Neural crest cell (in vitro differentiated cells): ENCODE measurements around the gene TUBGCP2. TPM values are rescaled to one million over a fixed set of nuclear protein-coding genes. Genes with fewer than 3 reads are reported as not detected.
A peak's percentile ranks its signal among the peaks of the same experiment; 100 is the strongest.

Experiments
- DNase-seq: peaks from one replicate; pipeline ENCODE4 v3.0.0; 2021; ENCODE audit warnings: low read depth, mixed read lengths, low spot score
- H3K27ac Mint-ChIP-seq: one replicate; pipeline ENCODE4 v1.8.0; 2021; ENCODE audit warnings: mild to moderate bottlenecking, mixed read lengths; ENCODE audit not compliant: unreplicated experiment
- H3K27me3 Mint-ChIP-seq: 2 replicates; pipeline ENCODE4 v1.8.0; 2021; ENCODE audit warnings: low read depth, mild to moderate bottlenecking, mixed read lengths
- H3K36me3 Mint-ChIP-seq: 2 replicates; pipeline ENCODE4 v1.8.0; 2021; ENCODE audit warnings: low read depth, mild to moderate bottlenecking, mixed read lengths
- H3K4me1 Mint-ChIP-seq: 2 replicates; pipeline ENCODE4 v1.8.0; 2021; ENCODE audit warnings: mixed read lengths
- H3K4me3 Mint-ChIP-seq: one replicate; pipeline ENCODE4 v1.8.0; 2021; ENCODE audit warnings: mild to moderate bottlenecking, mixed read lengths
- H3K9me3 Mint-ChIP-seq: 2 replicates; pipeline ENCODE4 v1.8.0; 2021; ENCODE audit warnings: mixed read lengths
- total RNA-seq: library from RNA; stranded (reverse); gene quantifications from 2 replicates; pipeline ENCODE4 v1.2.1, GENCODE V29; 2021
- TF ChIP-seq, protein P1 (sequence below): fragments of 200-600 bp; sonication (generic); conservative IDR thresholded peaks from 2 replicates; pipeline ENCODE4 v1.5.0; 2021; ENCODE audit warnings: antibody characterized with exemption, mild to moderate bottlenecking

Gene TUBGCP2
- total RNA-seq, 1 donor from 2014 or later, result 70.0 TPM

DNA sequence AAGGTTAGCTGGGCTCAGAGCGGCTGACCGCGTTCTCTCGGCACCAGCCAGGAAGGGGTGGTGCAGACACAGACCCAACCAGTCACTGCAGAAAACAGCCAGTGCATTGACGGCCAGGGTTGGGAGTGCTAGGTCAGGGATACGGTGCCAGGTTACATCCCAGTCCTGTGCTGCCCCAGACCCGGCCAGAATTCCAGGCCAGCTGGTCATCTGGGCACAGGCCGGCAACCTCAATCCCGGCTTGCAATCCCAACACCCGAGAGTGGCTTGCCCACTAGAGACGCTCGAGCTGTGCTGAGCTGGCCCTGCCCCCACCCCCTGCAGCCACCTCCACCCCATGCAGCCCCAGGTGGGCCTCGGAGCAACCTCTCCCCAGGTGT is 42.3 kb upstream of the TUBGCP2 start:
- Mint-ChIP-seq H3K36me3 (peaks cover 2% of the 10 kb centered on the region), H3K27me3 (peaks cover 5% of the 10 kb centered on the region), H3K27ac (no peak overlapping the region), H3K9me3 (no peaks in the 10 kb centered on the region), H3K4me1 (peaks cover 5% of the 10 kb centered on the region), H3K4me3 (peak overlapping the region; percentile 27)
- DNase-seq, result no peak
- TF ChIP-seq, protein P1, sequence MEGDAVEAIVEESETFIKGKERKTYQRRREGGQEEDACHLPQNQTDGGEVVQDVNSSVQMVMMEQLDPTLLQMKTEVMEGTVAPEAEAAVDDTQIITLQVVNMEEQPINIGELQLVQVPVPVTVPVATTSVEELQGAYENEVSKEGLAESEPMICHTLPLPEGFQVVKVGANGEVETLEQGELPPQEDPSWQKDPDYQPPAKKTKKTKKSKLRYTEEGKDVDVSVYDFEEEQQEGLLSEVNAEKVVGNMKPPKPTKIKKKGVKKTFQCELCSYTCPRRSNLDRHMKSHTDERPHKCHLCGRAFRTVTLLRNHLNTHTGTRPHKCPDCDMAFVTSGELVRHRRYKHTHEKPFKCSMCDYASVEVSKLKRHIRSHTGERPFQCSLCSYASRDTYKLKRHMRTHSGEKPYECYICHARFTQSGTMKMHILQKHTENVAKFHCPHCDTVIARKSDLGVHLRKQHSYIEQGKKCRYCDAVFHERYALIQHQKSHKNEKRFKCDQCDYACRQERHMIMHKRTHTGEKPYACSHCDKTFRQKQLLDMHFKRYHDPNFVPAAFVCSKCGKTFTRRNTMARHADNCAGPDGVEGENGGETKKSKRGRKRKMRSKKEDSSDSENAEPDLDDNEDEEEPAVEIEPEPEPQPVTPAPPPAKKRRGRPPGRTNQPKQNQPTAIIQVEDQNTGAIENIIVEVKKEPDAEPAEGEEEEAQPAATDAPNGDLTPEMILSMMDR, result no peak

GRCh38 chr10:133350283-133350949 is 41.7 kb upstream of the TUBGCP2 start:
- no peak overlapping the region for H3K27ac Mint-ChIP-seq

GRCh38 chr10:133349577-133350011 is 40.9 kb upstream of the TUBGCP2 start:
- Mint-ChIP-seq H3K4me3 (peak overlapping the region; percentile 35), H3K9me3 (no peaks in the 10 kb centered on the region), H3K36me3 (peaks cover 2% of the 10 kb centered on the region), H3K27me3 (peaks cover 13% of the 10 kb centered on the region), H3K27ac (no peak overlapping the region), H3K4me1 (peaks cover 9% of the 10 kb centered on the region)
- TF ChIP-seq, protein P1, result no peak
- DNase-seq, result no peak

More at GRCh38 chr10:133350283-133350949, 41.7 kb upstream of the TUBGCP2 start:
- no peaks in the 10 kb centered on the region for H3K9me3 Mint-ChIP-seq
- DNase-seq, result no peak
- peaks cover 2% of the 10 kb centered on the region for H3K36me3 Mint-ChIP-seq
- TF ChIP-seq, protein P1, result no peak
- H3K27me3 Mint-ChIP-seq, result peaks cover 9% of the 10 kb centered on the region
- peaks cover 5% of the 10 kb centered on the region for H3K4me1 Mint-ChIP-seq
- no peak overlapping the region for H3K4me3 Mint-ChIP-seq

- peaks cover 13% of the 10 kb centered on the region for H3K27me3 Mint-ChIP-seq
- H3K27ac Mint-ChIP-seq, result no peak overlapping the region
- peaks cover 2% of the 10 kb centered on the region for H3K36me3 Mint-ChIP-seq
- peaks cover 9% of the 10 kb centered on the region for H3K4me1 Mint-ChIP-seq
- TF ChIP-seq, protein P1, result no peak
- DNase-seq, result no peak
- H3K9me3 Mint-ChIP-seq, result no peaks in the 10 kb centered on the region
- peak overlapping the region; percentile 35 for H3K4me3 Mint-ChIP-seq
These were observed 40.5 kb upstream of the TUBGCP2 start for GRCh38 chr10:133349160-133349568.

- H3K36me3 Mint-ChIP-seq, result peaks cover 2% of the 10 kb centered on the region
- no peak overlapping the region for H3K27ac Mint-ChIP-seq
- no peaks in the 10 kb centered on the region for H3K9me3 Mint-ChIP-seq
- TF ChIP-seq, protein P1, result no peak
- H3K4me1 Mint-ChIP-seq, result peaks cover 9% of the 10 kb centered on the region
- DNase-seq, result no peak
- no peak overlapping the region for H3K4me3 Mint-ChIP-seq
- H3K27me3 Mint-ChIP-seq, result peaks cover 20% of the 10 kb centered on the region
These were observed 39.2 kb upstream of the TUBGCP2 start for GRCh38 chr10:133347710-133348517.
